NB4 (cell line): ENCODE measurements around the gene CPED1.
"Not testable (repeated sequence)": the region's sequence is repeated elsewhere in the genome, so short reads cannot be mapped to it uniquely, and the experiment has no call there.

ENCODE experiments used
- CTCF ChIP-seq: IDR thresholded peaks from one replicate; pipeline ENCODE4 v1.5.1; 2012; ENCODE audit warnings: low read depth, low read length
- MAX ChIP-seq: IDR thresholded peaks from 2 replicates; pipeline ENCODE4 v1.6.1; 2011; ENCODE audit warnings: low read depth, low read length
- POLR2A ChIP-seq: IDR thresholded peaks from 2 replicates; pipeline ENCODE4 v1.6.1; 2011; ENCODE audit warnings: mild to moderate bottlenecking; ENCODE audit not compliant: insufficient read length; ENCODE audit errors: extremely low read depth

- TF ChIP-seq CTCF, POLR2A, MAX: not testable (repeated sequence)
Measured at GRCh38 chr7:121036776-121037175, 48.3 kb downstream of the CPED1 start.
